BE2C (cell line): ENCODE results near the gene CPNE4.

Experiments
- DNase-seq: peaks from one replicate; pipeline ENCODE4 v3.0.0-alpha.2; 2020
- H3K27me3 ChIP-seq: fragments of 250-450 bp; sonication (Bioruptor Pico); 2 replicates; pipeline ENCODE4 v1.5.1; 2020; ENCODE audit warnings: mild to moderate bottlenecking
- H3K36me3 ChIP-seq: fragments of 250-450 bp; sonication (Bioruptor Pico); 2 replicates; pipeline ENCODE4 v1.5.1; 2020; ENCODE audit warnings: mild to moderate bottlenecking
- H3K4me1 ChIP-seq: fragments of 250-450 bp; sonication (Bioruptor Pico); 2 replicates; pipeline ENCODE4 v1.5.1; 2020
- H3K4me3 ChIP-seq: 2 replicates; pipeline ENCODE4 v1.5.1; 2011; ENCODE audit warnings: low read depth, low read length
- H3K9me3 ChIP-seq: fragments of 250-450 bp; sonication (Bioruptor Pico); 2 replicates; pipeline ENCODE4 v1.5.1; 2020
- TF ChIP-seq, protein P1 (sequence below): IDR thresholded peaks from 2 replicates; pipeline ENCODE4 v1.5.1; 2012; ENCODE audit warnings: mild to moderate bottlenecking, low read depth, low read length

Gene CPNE4

GRCh38 chr3:131744765-131745164 lies 290.0 kb downstream of the CPNE4 start:
- DNase-seq = no peak
- TF ChIP-seq, protein P1, sequence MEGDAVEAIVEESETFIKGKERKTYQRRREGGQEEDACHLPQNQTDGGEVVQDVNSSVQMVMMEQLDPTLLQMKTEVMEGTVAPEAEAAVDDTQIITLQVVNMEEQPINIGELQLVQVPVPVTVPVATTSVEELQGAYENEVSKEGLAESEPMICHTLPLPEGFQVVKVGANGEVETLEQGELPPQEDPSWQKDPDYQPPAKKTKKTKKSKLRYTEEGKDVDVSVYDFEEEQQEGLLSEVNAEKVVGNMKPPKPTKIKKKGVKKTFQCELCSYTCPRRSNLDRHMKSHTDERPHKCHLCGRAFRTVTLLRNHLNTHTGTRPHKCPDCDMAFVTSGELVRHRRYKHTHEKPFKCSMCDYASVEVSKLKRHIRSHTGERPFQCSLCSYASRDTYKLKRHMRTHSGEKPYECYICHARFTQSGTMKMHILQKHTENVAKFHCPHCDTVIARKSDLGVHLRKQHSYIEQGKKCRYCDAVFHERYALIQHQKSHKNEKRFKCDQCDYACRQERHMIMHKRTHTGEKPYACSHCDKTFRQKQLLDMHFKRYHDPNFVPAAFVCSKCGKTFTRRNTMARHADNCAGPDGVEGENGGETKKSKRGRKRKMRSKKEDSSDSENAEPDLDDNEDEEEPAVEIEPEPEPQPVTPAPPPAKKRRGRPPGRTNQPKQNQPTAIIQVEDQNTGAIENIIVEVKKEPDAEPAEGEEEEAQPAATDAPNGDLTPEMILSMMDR = no peak
- H3K4me1 ChIP-seq = peaks cover 12% of the 10 kb centered on the region
- no peaks in the 10 kb centered on the region for H3K9me3 ChIP-seq
- no peaks in the 10 kb centered on the region for H3K36me3 ChIP-seq
- no peak overlapping the region for H3K4me3 ChIP-seq
- H3K27me3 ChIP-seq = no peaks in the 10 kb centered on the region

DNA sequence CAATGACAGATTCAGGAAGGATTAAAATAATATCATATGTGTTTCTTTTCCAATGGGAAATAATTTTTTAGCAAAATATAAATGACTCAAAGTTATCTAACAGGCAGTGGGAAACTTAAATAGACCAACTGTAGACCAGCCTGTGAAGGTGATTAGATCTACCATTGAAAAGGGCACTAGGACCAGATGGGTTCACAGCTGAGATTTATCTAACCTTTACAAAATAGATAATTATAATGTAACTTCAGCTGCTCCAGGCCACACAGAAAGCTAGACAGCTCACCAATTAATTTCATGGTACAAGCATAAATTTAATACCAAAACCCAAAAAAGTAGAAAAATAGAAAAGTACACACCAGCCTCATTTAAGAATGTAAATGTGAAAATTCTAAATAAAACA lies 291.7 kb downstream of the CPNE4 start:
- Histone ChIP-seq H3K4me1 (peaks cover 14% of the 10 kb centered on the region), H3K27me3 (no peaks in the 10 kb centered on the region), H3K9me3 (no peaks in the 10 kb centered on the region), H3K36me3 (no peaks in the 10 kb centered on the region), H3K4me3 (no peak overlapping the region)
- TF ChIP-seq, protein P1 = no peak
- DNase-seq = no peak

DNA sequence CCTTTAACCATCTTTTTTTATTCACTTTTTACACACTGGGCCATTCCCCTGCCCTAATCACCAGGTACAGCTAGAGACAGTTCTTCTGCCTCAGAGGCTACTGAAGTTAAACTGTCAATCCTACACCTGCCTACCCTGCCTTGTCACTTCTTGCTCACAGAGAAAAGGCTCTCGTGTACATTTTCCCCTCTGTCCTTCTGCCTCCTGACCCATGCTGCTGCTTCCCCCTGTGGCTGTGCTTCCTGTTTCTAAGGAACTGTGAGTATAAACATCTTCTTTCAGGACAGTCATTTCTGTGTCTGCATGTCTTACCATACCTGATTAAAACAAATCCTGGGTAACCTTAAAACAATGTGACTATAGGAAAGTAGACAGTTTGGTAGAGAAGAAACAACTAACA lies 295.6 kb downstream of the CPNE4 start:
- DNase-seq = no peak
- Histone ChIP-seq H3K4me3 (no peak overlapping the region), H3K27me3 (no peaks in the 10 kb centered on the region), H3K9me3 (no peaks in the 10 kb centered on the region), H3K4me1 (peaks cover 32% of the 10 kb centered on the region), H3K36me3 (no peaks in the 10 kb centered on the region)
- TF ChIP-seq, protein P1 = no peak

- Histone ChIP-seq H3K4me1 (peaks cover 33% of the 10 kb centered on the region), H3K4me3 (no peak overlapping the region), H3K27me3 (no peaks in the 10 kb centered on the region), H3K36me3 (no peaks in the 10 kb centered on the region), H3K9me3 (no peaks in the 10 kb centered on the region)
- peak; percentile 40 for DNase-seq
- TF ChIP-seq, protein P1 = no peak
Measured at GRCh38 chr3:131738095-131738494, 296.7 kb downstream of the CPNE4 start.

GRCh38 chr3:131735544-131735943 lies 299.3 kb downstream of the CPNE4 start:
- no peaks in the 10 kb centered on the region for H3K27me3 ChIP-seq
- H3K36me3 ChIP-seq = no peaks in the 10 kb centered on the region
- H3K9me3 ChIP-seq = no peaks in the 10 kb centered on the region
- peaks cover 31% of the 10 kb centered on the region for H3K4me1 ChIP-seq
- H3K4me3 ChIP-seq = no peak overlapping the region
- TF ChIP-seq, protein P1 = no peak
- DNase-seq = no peak

- Histone ChIP-seq H3K27me3 (no peaks in the 10 kb centered on the region), H3K36me3 (no peaks in the 10 kb centered on the region), H3K4me1 (peaks cover 36% of the 10 kb centered on the region), H3K4me3 (no peak overlapping the region), H3K9me3 (no peaks in the 10 kb centered on the region)
- TF ChIP-seq, protein P1 = no peak
- no peak for DNase-seq
Measured at GRCh38 chr3:131735116-131735515, 299.7 kb downstream of the CPNE4 start.
